Prostate gland (tissue), 2 donors: Measurements from ENCODE around the gene GPRASP2. TPM values are rescaled to one million over a fixed set of nuclear protein-coding genes. Genes with fewer than 3 reads are reported as not detected.

Source experiments
- DNase-seq: peaks from one replicate; pipeline ENCODE4 v3.0.0-alpha.2; 2019; ENCODE audit warnings: low spot score
- H3K27ac ChIP-seq, 2 donors: fragments of 200-600 bp; sonication (generic); 2 replicates each; pipeline ENCODE4 v1.5.1; 2017 to 2019
- H3K27me3 ChIP-seq: fragments of 200-600 bp; sonication (generic); replicated peaks from 2 replicates; pipeline ENCODE4 v1.5.1; 2019; ENCODE audit not compliant: insufficient read depth
- H3K36me3 ChIP-seq, 2 donors: fragments of 200-600 bp; sonication (generic); 1 replicate in 1 of 2; 2 replicates in 1 of 2; pipeline versions ENCODE4 v1.5.1 to v1.8.1; 2017 to 2019
- H3K4me1 ChIP-seq: fragments of 200-600 bp; sonication (generic); replicated peaks from 2 replicates; pipeline ENCODE4 v1.5.1; 2019
- H3K4me3 ChIP-seq, 2 donors: fragments of 200-600 bp; sonication (generic); 2 replicates each; pipeline ENCODE4 v1.5.1; 2017 to 2019
- H3K9me3 ChIP-seq: fragments of 200-600 bp; sonication (generic); 2 replicates; pipeline ENCODE4 v1.5.1; 2017
- POLR2A ChIP-seq: fragments of 450-650 bp; IDR thresholded peaks from one replicate; pipeline ENCODE4 v1.6.1; 2016; ENCODE audit warnings: antibody characterized with exemption, mild to moderate bottlenecking
- POLR2AphosphoS5 ChIP-seq: sonication (generic); formaldehyde crosslinking; IDR thresholded peaks from one replicate; pipeline ENCODE4 v1.6.1; 2017; ENCODE audit warnings: antibody characterized with exemption
- WGBS: methylation state at CpG from one replicate; pipeline ENCODE4 v1.1.5; 2018; 5-methylcytosine and 5-hydroxymethylcytosine counted together
- intact Hi-C: fragments of 100-400 bp; cut with DNase I; formaldehyde crosslinking; loops from one replicate; pipeline ENCODE4 v1.14.2; 2022
- total RNA-seq, 2 donors: library from RNA; depleted of rRNA; stranded (reverse); fragments of >200 nt; gene quantifications; one replicate each; pipeline ENCODE4 v1.1.0, GENCODE V29; 2016
- TF ChIP-seq, protein P1 (sequence below), 4 experiments: fragments of 200-600 bp in 2 of 4; fragments of 450-650 bp in 2 of 4; sonication (generic) in 2 of 4; IDR thresholded peaks; 1 replicate in 3 of 4; 2 replicates in 1 of 4; pipeline ENCODE4 v1.5.1; 2016 to 2019; ENCODE audit warnings: antibody characterized with exemption in 4 of 4, mild to moderate bottlenecking in 2 of 4, moderate library complexity in 2 of 4

Gene GPRASP2
- total RNA-seq, 2 donors from 2014 or later = 14.1 to 15.8 TPM

DNA sequence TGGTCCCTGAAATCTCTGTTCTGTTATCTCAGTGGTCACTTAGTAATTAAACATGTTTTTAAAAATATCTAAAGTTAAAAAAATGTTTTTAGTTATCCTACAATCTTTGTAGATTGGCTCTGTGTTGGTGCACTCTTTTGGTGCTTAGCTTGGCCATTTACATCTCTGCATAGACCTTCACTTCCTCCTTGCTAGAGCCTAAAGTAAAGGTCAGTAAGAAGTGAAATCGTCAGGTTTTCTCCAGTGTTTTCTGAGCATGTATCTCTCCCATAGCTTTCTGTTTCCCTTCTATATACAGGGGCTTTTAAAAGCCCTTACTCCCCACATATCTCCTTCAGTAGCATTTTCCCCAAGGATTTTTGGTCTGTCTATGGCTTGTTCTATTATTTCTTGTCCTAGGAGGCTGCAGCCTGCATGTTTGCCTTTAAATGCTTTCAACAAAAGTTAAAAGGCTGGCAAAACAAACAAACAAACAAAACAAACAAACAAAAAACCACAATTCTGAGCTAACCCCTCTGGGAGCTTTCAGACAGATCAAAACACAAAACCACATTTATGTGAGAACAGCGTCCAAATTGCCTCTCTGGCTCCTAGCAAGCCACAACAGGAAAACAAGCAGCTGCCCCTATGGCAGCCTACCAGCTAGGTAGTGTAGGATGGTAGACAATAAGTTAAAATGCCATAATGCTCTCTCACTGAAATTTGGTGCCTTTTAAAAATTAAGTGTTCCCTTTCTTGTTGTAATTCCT is 27.3 kb upstream of the GPRASP2 start:
- DNase-seq = no peak
- H3K27me3 ChIP-seq = no peaks in the 10 kb centered on the region
- no peaks in the 10 kb centered on the region for H3K36me3 ChIP-seq
- intact Hi-C loops = no loop called here
- H3K9me3 ChIP-seq = no peaks in the 10 kb centered on the region
- no peak overlapping the region for H3K27ac ChIP-seq
- H3K4me1 ChIP-seq = no peaks in the 10 kb centered on the region
- TF ChIP-seq POLR2A = no peak
- TF ChIP-seq POLR2AphosphoS5 = no peak
- TF ChIP-seq, protein P1, sequence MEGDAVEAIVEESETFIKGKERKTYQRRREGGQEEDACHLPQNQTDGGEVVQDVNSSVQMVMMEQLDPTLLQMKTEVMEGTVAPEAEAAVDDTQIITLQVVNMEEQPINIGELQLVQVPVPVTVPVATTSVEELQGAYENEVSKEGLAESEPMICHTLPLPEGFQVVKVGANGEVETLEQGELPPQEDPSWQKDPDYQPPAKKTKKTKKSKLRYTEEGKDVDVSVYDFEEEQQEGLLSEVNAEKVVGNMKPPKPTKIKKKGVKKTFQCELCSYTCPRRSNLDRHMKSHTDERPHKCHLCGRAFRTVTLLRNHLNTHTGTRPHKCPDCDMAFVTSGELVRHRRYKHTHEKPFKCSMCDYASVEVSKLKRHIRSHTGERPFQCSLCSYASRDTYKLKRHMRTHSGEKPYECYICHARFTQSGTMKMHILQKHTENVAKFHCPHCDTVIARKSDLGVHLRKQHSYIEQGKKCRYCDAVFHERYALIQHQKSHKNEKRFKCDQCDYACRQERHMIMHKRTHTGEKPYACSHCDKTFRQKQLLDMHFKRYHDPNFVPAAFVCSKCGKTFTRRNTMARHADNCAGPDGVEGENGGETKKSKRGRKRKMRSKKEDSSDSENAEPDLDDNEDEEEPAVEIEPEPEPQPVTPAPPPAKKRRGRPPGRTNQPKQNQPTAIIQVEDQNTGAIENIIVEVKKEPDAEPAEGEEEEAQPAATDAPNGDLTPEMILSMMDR (IDR thresholded peaks at IDR 0.05) = no peak
- 37% methylated on average over 2 of the region's 2 CpGs for WGBS
- no peak overlapping the region for H3K4me3 ChIP-seq

DNA sequence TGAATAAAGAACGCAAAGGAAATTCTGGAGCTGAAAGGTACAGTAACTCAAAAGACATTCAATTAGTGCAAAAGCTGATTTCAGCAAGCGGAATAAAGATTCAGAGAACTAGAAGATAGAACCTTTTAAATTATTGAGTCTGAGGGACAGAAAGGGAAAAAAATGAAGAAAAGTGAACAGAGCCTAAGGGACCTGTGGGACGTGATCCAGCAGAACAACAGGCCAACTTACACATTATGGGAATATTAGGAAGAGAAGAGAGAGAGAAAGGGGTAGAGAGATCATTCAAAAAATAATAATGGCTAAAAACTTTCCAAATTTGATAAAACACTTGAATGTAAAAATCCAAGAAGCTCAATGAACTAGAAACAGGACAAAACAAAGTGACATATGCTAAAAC is 17.5 kb upstream of the GPRASP2 start:
- TF ChIP-seq POLR2A (no peak), POLR2AphosphoS5 (no peak)
- TF ChIP-seq, protein P1 (IDR thresholded peaks at IDR 0.05) = no peak
- WGBS = 97% methylated on average over 3 of the region's 3 CpGs
- Histone ChIP-seq H3K4me3 (no peak overlapping the region), H3K27ac (no peak overlapping the region), H3K9me3 (no peaks in the 10 kb centered on the region), H3K4me1 (no peaks in the 10 kb centered on the region), H3K27me3 (no peaks in the 10 kb centered on the region), H3K36me3 (no peaks in the 10 kb centered on the region)
- no peak for DNase-seq
- intact Hi-C loops = no loop called here

DNA sequence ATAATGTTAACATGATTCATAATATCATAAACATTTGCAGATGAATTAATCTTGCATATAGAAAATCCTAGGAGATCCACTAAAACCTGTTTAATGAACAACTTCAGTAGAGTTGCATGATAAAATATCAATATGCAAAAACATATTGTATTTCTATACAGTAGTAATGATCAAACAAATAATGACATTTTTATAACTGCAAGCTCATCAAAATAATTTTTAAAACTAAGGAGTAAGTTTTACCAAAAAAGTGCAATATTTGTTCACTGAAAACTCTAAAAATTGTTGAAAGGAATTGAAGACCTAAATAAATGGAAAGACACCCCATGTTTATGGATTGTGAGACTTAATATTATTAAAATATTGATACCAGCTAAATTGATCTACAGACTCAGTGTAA is 15.9 kb upstream of the GPRASP2 start:
- Histone ChIP-seq H3K4me1 (no peaks in the 10 kb centered on the region), H3K9me3 (no peaks in the 10 kb centered on the region), H3K36me3 (no peaks in the 10 kb centered on the region), H3K27me3 (no peaks in the 10 kb centered on the region), H3K4me3 (no peak overlapping the region), H3K27ac (no peak overlapping the region)
- intact Hi-C loops = no loop called here
- TF ChIP-seq POLR2A = no peak
- no peak for TF ChIP-seq POLR2AphosphoS5
- TF ChIP-seq, protein P1 (IDR thresholded peaks at IDR 0.05) = no peak
- DNase-seq = no peak

DNA sequence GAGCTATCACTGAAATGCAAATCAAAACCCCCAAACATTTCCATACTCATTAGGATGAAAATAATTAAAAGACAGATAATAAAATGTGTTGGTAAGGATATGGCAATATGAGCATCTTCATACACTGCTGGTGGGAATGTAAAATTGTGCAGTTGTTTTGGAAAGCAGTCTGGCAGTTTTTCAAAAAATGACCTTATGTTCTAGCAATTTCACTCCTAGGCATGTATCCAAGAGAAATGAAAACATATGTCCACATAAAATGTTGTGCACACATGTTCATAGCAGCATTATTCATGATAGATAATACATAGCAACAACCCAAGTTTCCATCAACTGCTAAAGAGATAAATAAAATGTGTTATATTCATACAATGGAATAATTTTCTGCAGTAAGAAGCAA is 14.8 kb upstream of the GPRASP2 start:
- Histone ChIP-seq H3K27me3 (no peaks in the 10 kb centered on the region), H3K4me1 (no peaks in the 10 kb centered on the region), H3K4me3 (no peak overlapping the region), H3K27ac (no peak overlapping the region), H3K36me3 (no peaks in the 10 kb centered on the region), H3K9me3 (no peaks in the 10 kb centered on the region)
- DNase-seq = no peak
- TF ChIP-seq POLR2A (no peak), POLR2AphosphoS5 (no peak)
- TF ChIP-seq, protein P1 (IDR thresholded peaks at IDR 0.05) = no peak
- intact Hi-C loops = no loop called here

DNA sequence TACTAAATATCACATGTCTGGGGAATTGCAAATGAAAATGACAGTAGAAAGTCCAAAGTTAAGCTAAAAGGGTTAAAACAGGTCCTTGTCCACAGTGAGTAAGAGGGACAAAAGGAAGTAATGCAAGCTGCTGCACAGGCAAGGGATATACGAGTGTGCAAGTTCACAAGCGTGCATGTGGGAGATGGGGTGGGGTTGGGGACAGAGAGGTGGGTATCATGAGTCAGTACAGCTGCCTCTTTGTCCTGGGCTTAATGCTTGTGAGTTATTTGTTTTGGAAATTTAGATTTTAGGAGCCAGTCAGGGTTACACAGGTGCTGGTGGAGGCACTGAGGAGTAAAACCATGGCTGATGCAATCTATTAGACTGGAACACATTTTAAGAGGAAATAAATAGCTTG is 3.3 kb upstream of the GPRASP2 start:
- no peak for DNase-seq
- no peaks in the 10 kb centered on the region for H3K9me3 ChIP-seq
- TF ChIP-seq POLR2AphosphoS5 = no peak
- TF ChIP-seq, protein P1 (IDR thresholded peaks at IDR 0.05) = no peak
- intact Hi-C loops = no loop called here
- H3K36me3 ChIP-seq = no peaks in the 10 kb centered on the region
- no peak overlapping the region for H3K27ac ChIP-seq
- H3K4me3 ChIP-seq = no peak overlapping the region
- H3K4me1 ChIP-seq = no peaks in the 10 kb centered on the region
- 46% methylated on average over 2 of the region's 2 CpGs for WGBS
- no peaks in the 10 kb centered on the region for H3K27me3 ChIP-seq
